Measurements from ENCODE around the gene PKIB. TPM values are rescaled to one million over a fixed set of nuclear protein-coding genes. Genes with fewer than 3 reads are reported as not detected.
A peak's percentile ranks its signal among the peaks of the same experiment; 100 is the strongest.

The PKIB gene
- total and polyA plus RNA-seq, 5 donors from 2014 or later: 0.32 to 0.95 (median 0.67) TPM; not detected in 1

DNA sequence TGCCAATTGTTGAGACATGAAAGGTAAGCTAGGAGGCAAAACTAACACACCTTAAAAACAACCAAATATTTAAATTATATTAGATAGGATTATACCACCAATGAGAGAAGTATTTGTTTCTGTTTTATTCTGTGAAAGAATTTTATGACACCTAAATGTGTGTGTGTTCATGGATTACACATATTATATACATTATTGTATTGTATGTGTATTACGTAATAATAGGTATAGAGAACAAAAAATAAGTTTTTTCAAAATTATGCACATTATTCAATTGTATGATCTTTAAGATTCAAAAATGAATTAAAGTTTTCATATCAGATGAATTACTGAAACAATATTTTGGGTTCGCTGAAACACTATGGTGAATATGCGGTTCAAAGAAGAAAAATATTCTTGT lies 85.0 kb downstream of the PKIB start:
- no peaks in the 10 kb centered on the region for H3K36me3 Mint-ChIP-seq
- Histone ChIP-seq H3K27ac (ENCODE audit: insufficient read depth, low read length, poor library complexity, severe bottlenecking) (no peak overlapping the region), H3K27me3 (ENCODE audit: control insufficient read depth, insufficient read depth, low read length) (no peaks in the 10 kb centered on the region), H3K36me3 (ENCODE audit: control insufficient read depth, insufficient read depth, low read length) (no peaks in the 10 kb centered on the region), H3K9me3 (ENCODE audit: control insufficient read depth in 2 of 2, low read length in 2 of 2) (no peaks in the 10 kb centered on the region), H3K4me3 (ENCODE audit: low read depth, low read length) (no peak overlapping the region), H3K4me1 (ENCODE audit: control insufficient read depth, insufficient read depth, low read length, poor library complexity, severe bottlenecking) (no peaks in the 10 kb centered on the region)
- H3K4me3 Mint-ChIP-seq: no peak overlapping the region
- peaks cover 0 to 3% (median 0%) of the 10 kb centered on the region in 7 donors for H3K9me3 Mint-ChIP-seq
- H3K27ac Mint-ChIP-seq: no peak overlapping the region
- no peak for ATAC-seq (ENCODE audit: low read depth in 2 of 2)
- no peaks in the 10 kb centered on the region for H3K27me3 Mint-ChIP-seq
- DNase-seq: no peak
- no peaks in the 10 kb centered on the region for H3K4me1 Mint-ChIP-seq

- H3K9me3 Mint-ChIP-seq: peaks cover 0 to 6% (median 0%) of the 10 kb centered on the region in 7 donors
- H3K27me3 Mint-ChIP-seq: no peaks in the 10 kb centered on the region
- no peak overlapping the region for H3K4me3 Mint-ChIP-seq
- H3K27ac Mint-ChIP-seq: no peak overlapping the region
- Histone ChIP-seq H3K4me3 (ENCODE audit: low read depth, low read length) (no peak overlapping the region), H3K27me3 (ENCODE audit: control insufficient read depth, insufficient read depth, low read length) (no peaks in the 10 kb centered on the region), H3K27ac (ENCODE audit: insufficient read depth, low read length, poor library complexity, severe bottlenecking) (no peak overlapping the region), H3K36me3 (ENCODE audit: control insufficient read depth, insufficient read depth, low read length) (no peaks in the 10 kb centered on the region), H3K9me3 (ENCODE audit: control insufficient read depth in 2 of 2, low read length in 2 of 2) (no peaks in the 10 kb centered on the region), H3K4me1 (ENCODE audit: control insufficient read depth, insufficient read depth, low read length, poor library complexity, severe bottlenecking) (no peaks in the 10 kb centered on the region)
- DNase-seq (no peak), ATAC-seq (ENCODE audit: low read depth in 2 of 2) (no peak)
- H3K36me3 Mint-ChIP-seq: no peaks in the 10 kb centered on the region
- H3K4me1 Mint-ChIP-seq: no peaks in the 10 kb centered on the region
Observed at GRCh38 chr6:122696079-122696478, 85.9 kb downstream of the PKIB start.

DNA sequence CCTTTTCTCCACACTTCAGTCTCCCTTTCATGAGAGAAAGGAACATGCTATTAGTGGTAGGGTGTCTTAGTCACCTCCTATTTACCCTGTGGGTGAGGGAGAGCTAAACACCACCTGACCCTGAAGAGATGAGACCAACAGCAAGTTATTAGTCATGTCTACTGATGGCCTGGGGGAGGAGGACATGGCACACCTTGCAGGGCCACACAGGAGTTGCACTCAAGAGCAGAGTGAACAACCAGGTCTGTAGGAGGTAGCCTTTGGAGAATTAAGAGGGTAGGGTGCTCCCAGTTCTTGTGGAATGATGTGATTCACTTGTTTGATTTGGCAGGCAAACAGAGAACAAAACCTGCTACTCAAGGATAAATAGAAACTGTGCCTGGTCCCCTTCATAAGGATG lies 86.6 kb downstream of the PKIB start:
- no peaks in the 10 kb centered on the region for H3K27me3 Mint-ChIP-seq
- peak overlapping the region in 1 of 3 donors; percentile 14 for H3K27ac Mint-ChIP-seq
- DNase-seq: no peak
- no peaks in the 10 kb centered on the region for H3K4me1 Mint-ChIP-seq
- no peaks in the 10 kb centered on the region for H3K36me3 ChIP-seq (ENCODE audit: control insufficient read depth, insufficient read depth, low read length)
- H3K4me3 ChIP-seq (ENCODE audit: low read depth, low read length): no peak overlapping the region
- H3K4me3 Mint-ChIP-seq: no peak overlapping the region
- peaks cover 0 to 6% (median 0%) of the 10 kb centered on the region in 7 donors for H3K9me3 Mint-ChIP-seq
- H3K4me1 ChIP-seq (ENCODE audit: control insufficient read depth, insufficient read depth, low read length, poor library complexity, severe bottlenecking): no peaks in the 10 kb centered on the region
- no peak for ATAC-seq (ENCODE audit: low read depth in 2 of 2)
- H3K27ac ChIP-seq (ENCODE audit: insufficient read depth, low read length, poor library complexity, severe bottlenecking): no peak overlapping the region
- no peaks in the 10 kb centered on the region for H3K27me3 ChIP-seq (ENCODE audit: control insufficient read depth, insufficient read depth, low read length)
- H3K9me3 ChIP-seq (ENCODE audit: control insufficient read depth in 2 of 2, low read length in 2 of 2): no peaks in the 10 kb centered on the region
- H3K36me3 Mint-ChIP-seq: no peaks in the 10 kb centered on the region

DNA sequence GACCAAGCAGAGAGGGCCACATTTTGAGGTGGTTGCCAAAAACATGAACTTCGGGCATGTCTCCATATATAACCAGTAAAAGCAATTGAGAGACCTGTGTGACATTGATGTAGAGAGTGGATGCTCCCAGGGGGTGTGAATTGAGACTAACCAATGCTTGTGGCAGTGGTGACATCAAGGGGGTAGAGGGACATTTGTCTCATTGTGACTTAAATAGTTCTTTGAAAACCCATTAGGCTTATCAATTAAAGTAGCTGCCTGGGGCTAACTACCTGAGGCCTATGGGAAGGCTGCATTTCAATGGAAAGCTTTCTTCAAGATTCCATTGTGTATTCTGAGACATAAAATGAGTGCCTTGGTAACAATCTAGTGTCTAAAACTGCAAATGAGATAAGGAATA lies 87.3 kb downstream of the PKIB start:
- no peaks in the 10 kb centered on the region for H3K27me3 ChIP-seq (ENCODE audit: control insufficient read depth, insufficient read depth, low read length)
- H3K36me3 ChIP-seq (ENCODE audit: control insufficient read depth, insufficient read depth, low read length): no peaks in the 10 kb centered on the region
- H3K4me1 ChIP-seq (ENCODE audit: control insufficient read depth, insufficient read depth, low read length, poor library complexity, severe bottlenecking): no peaks in the 10 kb centered on the region
- no peak overlapping the region for H3K4me3 ChIP-seq (ENCODE audit: low read depth, low read length)
- Mint-ChIP-seq H3K4me1 (no peaks in the 10 kb centered on the region), H3K27me3 (no peaks in the 10 kb centered on the region), H3K36me3 (no peaks in the 10 kb centered on the region), H3K9me3 (peaks cover 0 to 6% (median 0%) of the 10 kb centered on the region in 7 donors), H3K27ac (no peak overlapping the region), H3K4me3 (no peak overlapping the region)
- ATAC-seq (ENCODE audit: low read depth in 2 of 2) (no peak), DNase-seq (no peak)
- no peaks in the 10 kb centered on the region for H3K9me3 ChIP-seq (ENCODE audit: control insufficient read depth in 2 of 2, low read length in 2 of 2)
- H3K27ac ChIP-seq (ENCODE audit: insufficient read depth, low read length, poor library complexity, severe bottlenecking): no peak overlapping the region

GRCh38 chr6:122701666-122702065 lies 91.5 kb downstream of the PKIB start:
- Mint-ChIP-seq H3K36me3 (no peaks in the 10 kb centered on the region), H3K4me3 (no peak overlapping the region), H3K4me1 (no peaks in the 10 kb centered on the region), H3K27me3 (no peaks in the 10 kb centered on the region), H3K27ac (no peak overlapping the region), H3K9me3 (peaks cover 0 to 7% (median 0%) of the 10 kb centered on the region in 7 donors)
- Histone ChIP-seq H3K27ac (ENCODE audit: insufficient read depth, low read length, poor library complexity, severe bottlenecking) (no peak overlapping the region), H3K4me1 (ENCODE audit: control insufficient read depth, insufficient read depth, low read length, poor library complexity, severe bottlenecking) (no peaks in the 10 kb centered on the region), H3K27me3 (ENCODE audit: control insufficient read depth, insufficient read depth, low read length) (no peaks in the 10 kb centered on the region), H3K4me3 (ENCODE audit: low read depth, low read length) (no peak overlapping the region), H3K36me3 (ENCODE audit: control insufficient read depth, insufficient read depth, low read length) (no peaks in the 10 kb centered on the region), H3K9me3 (ENCODE audit: control insufficient read depth in 2 of 2, low read length in 2 of 2) (no peaks in the 10 kb centered on the region)
- no peak for DNase-seq
- no peak for ATAC-seq (ENCODE audit: low read depth in 2 of 2)

DNA sequence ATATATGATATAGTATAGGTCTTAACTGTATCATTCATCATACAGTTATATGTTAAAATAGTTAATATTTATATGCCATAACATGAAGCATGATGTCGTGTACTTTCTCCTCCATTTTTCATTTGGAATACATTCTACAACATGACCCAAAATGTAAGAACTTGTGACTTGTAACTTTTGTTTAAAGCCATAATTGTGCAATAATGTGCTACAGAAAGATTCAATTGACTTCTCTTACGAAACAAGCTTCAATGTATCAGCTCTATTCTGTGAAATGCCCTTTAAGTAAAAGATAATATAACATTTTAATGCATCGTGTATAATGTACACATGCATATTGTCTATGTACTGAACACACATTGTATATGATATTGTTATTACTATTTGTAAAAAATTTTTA lies 92.6 kb downstream of the PKIB start:
- no peak for DNase-seq
- no peak overlapping the region for H3K27ac Mint-ChIP-seq

DNA sequence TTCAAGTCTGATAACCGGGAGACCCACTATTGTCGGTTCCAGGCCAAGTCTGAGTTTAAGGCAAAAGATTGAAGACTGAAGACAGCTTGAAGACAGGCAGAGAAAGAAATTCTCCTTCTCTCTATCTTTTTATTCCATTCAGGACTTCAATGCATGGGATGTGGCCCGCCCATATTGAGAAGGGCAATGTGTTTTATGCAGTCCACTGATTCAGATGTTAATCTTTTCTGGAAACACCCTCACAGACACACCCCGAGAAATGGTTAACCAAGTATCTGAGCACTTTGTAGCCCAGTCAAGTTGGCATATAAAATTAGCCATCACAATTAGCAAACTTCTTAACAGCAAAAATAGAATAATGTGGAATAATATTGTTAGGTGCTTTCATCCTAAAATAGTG lies 93.9 kb downstream of the PKIB start:
- Mint-ChIP-seq H3K4me1 (no peaks in the 10 kb centered on the region), H3K4me3 (no peak overlapping the region), H3K27me3 (peaks cover 4% of the 10 kb centered on the region), H3K36me3 (no peaks in the 10 kb centered on the region), H3K27ac (no peak overlapping the region), H3K9me3 (peaks cover 0 to 4% (median 0%) of the 10 kb centered on the region in 7 donors)
- H3K27me3 ChIP-seq (ENCODE audit: control insufficient read depth, insufficient read depth, low read length): no peaks in the 10 kb centered on the region
- no peak overlapping the region for H3K27ac ChIP-seq (ENCODE audit: insufficient read depth, low read length, poor library complexity, severe bottlenecking)
- ATAC-seq (ENCODE audit: low read depth in 2 of 2) (no peak), DNase-seq (no peak)
- no peaks in the 10 kb centered on the region for H3K9me3 ChIP-seq (ENCODE audit: control insufficient read depth in 2 of 2, low read length in 2 of 2)
- H3K4me1 ChIP-seq (ENCODE audit: control insufficient read depth, insufficient read depth, low read length, poor library complexity, severe bottlenecking): no peaks in the 10 kb centered on the region
- no peak overlapping the region for H3K4me3 ChIP-seq (ENCODE audit: low read depth, low read length)
- no peaks in the 10 kb centered on the region for H3K36me3 ChIP-seq (ENCODE audit: control insufficient read depth, insufficient read depth, low read length)

More for the DNA sequence above, 92.6 kb downstream of the PKIB start:
- no peaks in the 10 kb centered on the region for H3K27me3 Mint-ChIP-seq
- no peaks in the 10 kb centered on the region for H3K36me3 ChIP-seq (ENCODE audit: control insufficient read depth, insufficient read depth, low read length)
- no peaks in the 10 kb centered on the region for H3K4me1 ChIP-seq (ENCODE audit: control insufficient read depth, insufficient read depth, low read length, poor library complexity, severe bottlenecking)
- H3K27me3 ChIP-seq (ENCODE audit: control insufficient read depth, insufficient read depth, low read length): no peaks in the 10 kb centered on the region
- peaks cover 0 to 4% (median 0%) of the 10 kb centered on the region in 7 donors for H3K9me3 Mint-ChIP-seq
- no peak for ATAC-seq (ENCODE audit: low read depth in 2 of 2)
- no peak overlapping the region for H3K4me3 Mint-ChIP-seq
- H3K9me3 ChIP-seq (ENCODE audit: control insufficient read depth in 2 of 2, low read length in 2 of 2): no peaks in the 10 kb centered on the region
- no peaks in the 10 kb centered on the region for H3K4me1 Mint-ChIP-seq
- no peak overlapping the region for H3K4me3 ChIP-seq (ENCODE audit: low read depth, low read length)
- H3K27ac ChIP-seq (ENCODE audit: insufficient read depth, low read length, poor library complexity, severe bottlenecking): no peak overlapping the region
- H3K36me3 Mint-ChIP-seq: no peaks in the 10 kb centered on the region

DNA sequence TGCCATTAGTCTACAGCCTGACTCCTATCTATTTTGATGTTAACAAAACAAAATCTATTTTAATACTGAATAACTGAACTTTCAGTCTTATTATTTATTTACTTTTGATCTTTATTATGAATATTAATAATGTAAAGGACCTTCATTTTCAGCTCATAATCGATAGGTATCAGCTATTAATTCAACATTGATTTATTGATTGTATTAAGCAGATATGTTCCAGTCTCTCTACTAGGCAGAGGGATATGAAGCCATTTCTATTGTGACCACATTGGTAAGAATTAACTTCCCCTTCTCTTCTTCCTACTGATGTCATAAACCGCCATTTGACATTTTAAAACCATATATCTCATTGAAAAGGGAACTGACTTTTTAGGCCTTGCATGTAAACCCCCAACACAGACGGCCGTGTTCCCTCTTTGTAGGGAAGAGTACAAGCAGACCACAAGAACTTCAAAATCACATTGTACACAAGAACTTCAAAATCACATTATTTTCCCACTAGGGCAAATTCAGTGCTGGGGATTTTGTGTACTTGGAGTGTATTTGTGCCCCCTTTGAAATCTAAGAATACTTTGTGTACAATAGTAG lies 99.8 kb downstream of the PKIB start:
- no peaks in the 10 kb centered on the region for H3K4me1 Mint-ChIP-seq
- ATAC-seq (ENCODE audit: low read depth in 2 of 2): no peak
- no peak for DNase-seq

More for the DNA sequence above, 99.8 kb downstream of the PKIB start:
- H3K27ac Mint-ChIP-seq: no peak overlapping the region
- H3K9me3 Mint-ChIP-seq: peaks cover 0 to 1% (median 0%) of the 10 kb centered on the region in 7 donors
- Histone ChIP-seq H3K4me1 (ENCODE audit: control insufficient read depth, insufficient read depth, low read length, poor library complexity, severe bottlenecking) (no peaks in the 10 kb centered on the region), H3K4me3 (ENCODE audit: low read depth, low read length) (no peak overlapping the region), H3K36me3 (ENCODE audit: control insufficient read depth, insufficient read depth, low read length) (no peaks in the 10 kb centered on the region), H3K27ac (ENCODE audit: insufficient read depth, low read length, poor library complexity, severe bottlenecking) (no peak overlapping the region), H3K9me3 (ENCODE audit: control insufficient read depth in 2 of 2, low read length in 2 of 2) (no peaks in the 10 kb centered on the region), H3K27me3 (ENCODE audit: control insufficient read depth, insufficient read depth, low read length) (no peaks in the 10 kb centered on the region)
- no peak overlapping the region for H3K4me3 Mint-ChIP-seq
- no peaks in the 10 kb centered on the region for H3K36me3 Mint-ChIP-seq
- peaks cover 4% of the 10 kb centered on the region for H3K27me3 Mint-ChIP-seq

Measured in CD4-positive, CD25-positive, alpha-beta regulatory T cell (primary cell).